Activated CD4-positive, alpha-beta T cell treated with anti-CD3 and anti-CD28 coated beads, Interleukin-2, Interleukin-4, amounts not matched to agents 100 ng/mL and 50 ng/mL, durations not matched to agents 16 hours and 8 hours (primary cell): ENCODE data around the gene HSFX2.
"Not testable (repeated sequence)": the region's sequence is repeated elsewhere in the genome, so short reads cannot be mapped to it uniquely, and the experiment has no call there.

Experiments
- DNase-seq: peaks from one replicate; pipeline ENCODE4 v3.0.0-alpha.2; 2020; ENCODE audit warnings: low spot score

Gene HSFX2

DNA sequence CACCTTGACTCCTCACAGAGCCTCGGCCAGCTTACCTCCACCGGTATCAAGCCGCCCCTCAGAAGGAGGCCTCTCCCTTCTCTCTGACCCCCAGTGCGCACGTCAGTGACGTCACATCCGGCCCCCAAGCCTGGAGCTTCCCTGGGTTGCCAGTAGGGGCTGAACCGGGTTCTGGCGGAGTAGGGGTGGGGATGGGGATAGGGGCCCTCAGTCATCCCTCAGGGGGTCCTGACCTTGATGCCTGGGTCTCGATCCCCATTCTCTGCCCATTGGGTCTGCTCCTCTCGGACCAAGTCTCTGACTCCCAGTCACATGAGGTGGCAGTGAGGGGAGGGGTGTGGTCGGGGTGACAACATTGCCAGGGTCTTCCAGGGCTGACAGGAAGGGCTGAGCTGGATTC, 7.8 kb downstream of the HSFX2 start, which contains the start of gene MAGEA9B:
Gene MAGEA9B (minus strand): TSS at position 101 of the 400 bp plus-strand sequence. CDS start 4,280 bp downstream, outside the sequence.
- not testable (repeated sequence) for DNase-seq

DNA sequence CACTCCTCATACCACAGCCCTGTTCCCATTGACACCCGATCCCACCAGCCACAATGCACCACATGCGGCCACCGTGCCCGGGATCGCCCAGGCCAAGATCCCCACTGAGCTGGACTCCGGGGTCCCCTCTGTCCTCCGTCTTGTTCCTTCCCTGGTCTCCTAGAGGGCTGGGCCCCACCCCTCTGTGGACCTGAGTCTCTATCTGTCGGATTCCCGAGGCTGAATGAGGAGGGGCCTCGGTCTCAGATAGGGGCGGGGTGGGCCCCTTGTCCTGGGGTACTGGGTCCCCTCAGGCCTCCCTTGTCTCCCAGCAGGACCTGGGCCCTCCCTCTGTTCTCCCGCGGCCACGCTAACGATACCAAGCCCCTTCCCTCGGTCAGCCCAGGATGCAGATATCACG, 9.5 kb downstream of the HSFX2 start:
- not testable (repeated sequence) for DNase-seq

DNA sequence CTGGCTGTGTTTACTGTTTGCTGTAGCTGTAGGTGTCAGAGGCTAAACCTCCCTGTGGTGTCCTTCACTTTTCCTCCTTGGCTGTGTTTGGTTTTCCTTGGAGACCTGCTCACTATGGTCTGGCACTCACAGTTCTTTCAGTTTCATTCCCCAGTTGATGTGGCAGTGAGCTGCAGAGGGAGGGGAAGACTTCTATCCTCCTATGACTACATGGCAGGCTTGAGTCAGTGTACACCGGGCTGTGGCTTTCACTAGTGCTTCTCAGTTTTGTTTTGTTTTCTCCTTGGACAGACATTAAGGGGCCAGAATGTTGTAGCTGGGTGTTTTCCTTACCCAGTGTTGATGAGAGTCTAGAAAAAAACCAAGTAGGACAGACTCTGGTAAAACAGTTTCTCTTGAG, 21.7 kb downstream of the HSFX2 start:
- not testable (repeated sequence) for DNase-seq

DNA sequence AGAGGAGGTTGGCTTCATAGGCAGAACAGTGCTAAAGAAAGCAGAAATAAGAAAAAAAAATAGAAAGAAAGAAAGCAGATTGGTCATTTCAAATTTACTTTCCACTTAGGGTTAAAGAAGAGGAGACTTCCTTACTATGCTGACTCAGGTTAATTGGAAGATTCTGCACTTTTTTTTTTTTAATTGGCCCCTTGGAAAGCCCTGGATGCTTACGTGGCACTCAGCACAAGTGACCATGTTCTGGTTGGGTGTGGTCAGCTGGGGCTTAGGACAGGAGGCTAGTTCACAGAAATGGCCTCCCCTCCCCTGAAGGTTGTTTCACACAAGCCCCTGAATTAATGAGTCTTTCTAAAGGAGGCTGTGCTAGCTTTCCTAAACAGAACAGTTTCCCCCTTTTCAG, 22.4 kb downstream of the HSFX2 start:
- no peak for DNase-seq

DNA sequence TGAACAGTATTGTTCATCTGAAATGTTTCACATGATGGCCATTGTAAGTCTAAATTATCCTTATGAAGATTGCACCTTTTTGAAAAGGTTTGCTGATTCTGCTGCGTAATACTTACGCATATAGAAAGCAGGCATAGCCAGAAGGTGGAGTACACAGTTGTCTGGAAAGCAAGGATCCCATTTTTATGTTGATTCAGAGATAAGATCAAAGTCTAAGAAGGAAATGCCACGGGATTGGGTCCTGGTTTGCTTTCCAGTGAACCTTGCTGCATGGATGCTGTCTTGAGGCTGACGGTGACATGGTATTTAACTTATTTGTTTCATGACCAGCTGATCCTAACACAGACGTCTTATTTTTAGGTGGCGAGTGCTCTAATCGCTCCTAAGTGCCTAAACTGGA, 23.3 kb downstream of the HSFX2 start:
- no peak for DNase-seq

DNA sequence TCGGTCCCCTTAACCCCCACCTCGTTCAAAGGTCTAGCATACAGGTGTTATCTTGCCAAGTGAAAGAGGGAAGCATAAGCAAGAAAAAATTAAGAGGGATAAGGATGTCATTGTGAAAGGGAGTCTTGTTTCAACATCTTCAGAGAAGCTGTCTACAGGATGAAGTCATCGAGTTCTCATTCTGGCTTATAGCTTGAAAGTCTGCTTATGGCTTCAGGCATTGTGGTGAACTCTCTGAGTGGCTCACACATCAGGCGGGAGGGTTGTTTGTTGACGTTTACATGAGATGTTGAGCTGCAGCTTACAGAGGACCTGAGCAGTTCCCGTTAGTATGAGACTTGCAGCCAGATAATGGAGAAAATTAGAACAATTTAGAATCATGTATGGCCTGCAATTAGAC, 24.4 kb downstream of the HSFX2 start:
- DNase-seq = no peak

DNA sequence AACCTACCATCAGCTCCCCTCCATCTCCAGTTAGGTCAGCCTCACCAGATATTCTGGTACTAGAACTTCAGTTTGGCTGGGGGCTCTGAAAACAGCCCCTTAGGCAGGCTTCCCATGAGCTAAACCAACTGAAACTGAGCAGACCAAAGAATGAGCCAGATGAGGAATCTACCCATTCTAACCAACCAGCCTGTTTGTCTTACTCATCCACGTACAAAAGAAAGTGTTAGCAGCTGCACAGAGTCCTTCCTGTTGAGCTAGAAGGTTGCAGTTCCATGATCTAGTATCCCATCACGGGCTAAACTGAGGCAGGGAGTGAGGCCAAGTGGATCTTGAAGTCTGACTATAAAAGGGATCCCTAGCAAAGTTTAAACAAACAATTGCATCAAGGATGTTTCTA, 25.3 kb downstream of the HSFX2 start:
- DNase-seq = peak; percentile 27

DNA sequence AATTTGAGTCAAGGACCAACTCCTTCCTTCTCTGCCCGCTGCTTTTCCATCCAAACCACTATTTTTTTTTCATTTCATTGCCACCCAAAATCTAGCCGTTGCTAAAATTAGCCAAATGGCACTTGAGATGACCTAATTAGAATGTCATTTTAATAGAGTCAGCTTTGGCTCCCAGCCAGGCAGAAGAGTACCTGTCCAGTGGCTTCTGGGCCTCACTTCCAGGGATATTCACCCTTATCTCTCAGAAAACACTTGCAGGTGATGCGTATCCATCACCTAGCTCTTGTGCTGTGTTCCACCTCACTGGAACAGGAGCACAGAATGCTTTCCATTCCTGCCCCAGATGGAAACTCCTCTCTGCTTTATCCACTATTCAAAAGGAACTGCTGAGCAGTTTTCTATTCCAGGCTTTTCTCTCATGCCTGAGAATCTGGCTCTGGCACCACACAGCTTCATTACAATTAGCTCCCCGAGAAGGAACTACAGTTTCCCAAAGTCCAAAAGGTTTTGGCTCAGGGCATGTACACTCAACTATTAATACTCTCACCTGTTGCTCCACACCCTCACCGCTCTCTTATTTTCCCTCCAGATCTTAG, 26.3 kb downstream of the HSFX2 start:
- no peak for DNase-seq

DNA sequence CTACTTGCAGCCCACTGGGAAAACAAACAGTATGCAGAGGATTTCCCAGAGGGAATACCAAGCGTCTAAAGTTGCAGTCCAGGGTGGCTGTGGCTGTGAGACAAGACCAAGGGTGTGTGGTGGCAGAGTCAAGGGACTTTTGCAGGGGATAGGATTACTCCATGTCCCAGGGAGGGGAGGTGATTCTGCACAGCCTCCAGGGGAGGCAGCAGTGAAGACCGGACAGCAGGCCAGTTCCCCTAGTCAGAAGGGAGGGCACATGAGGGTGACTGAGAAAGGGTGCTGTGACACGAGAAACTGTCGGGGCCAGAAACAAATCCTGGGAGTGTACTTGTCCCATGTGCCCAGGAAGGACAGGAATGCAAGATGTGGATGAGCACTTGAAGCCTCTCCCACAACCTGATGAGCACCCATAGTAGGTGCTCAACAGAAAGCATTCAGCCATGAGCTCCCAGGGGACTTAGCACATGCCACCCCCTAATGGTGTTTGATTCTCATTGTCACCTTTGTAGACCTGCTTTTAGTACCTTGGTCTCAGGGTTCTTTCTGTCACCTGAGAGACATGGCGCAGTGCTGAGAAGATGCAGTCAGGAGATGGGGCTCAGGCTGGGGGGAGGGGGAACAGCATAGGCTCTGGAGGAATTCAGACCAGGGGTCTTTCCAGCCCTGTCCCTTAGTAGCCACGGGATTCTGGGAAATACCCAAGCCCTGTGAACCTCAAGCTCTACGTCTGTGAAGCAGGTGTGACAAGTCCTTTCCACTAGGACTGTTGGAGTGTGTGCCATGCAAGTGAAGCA, 27.3 kb downstream of the HSFX2 start:
- DNase-seq = no peak

DNA sequence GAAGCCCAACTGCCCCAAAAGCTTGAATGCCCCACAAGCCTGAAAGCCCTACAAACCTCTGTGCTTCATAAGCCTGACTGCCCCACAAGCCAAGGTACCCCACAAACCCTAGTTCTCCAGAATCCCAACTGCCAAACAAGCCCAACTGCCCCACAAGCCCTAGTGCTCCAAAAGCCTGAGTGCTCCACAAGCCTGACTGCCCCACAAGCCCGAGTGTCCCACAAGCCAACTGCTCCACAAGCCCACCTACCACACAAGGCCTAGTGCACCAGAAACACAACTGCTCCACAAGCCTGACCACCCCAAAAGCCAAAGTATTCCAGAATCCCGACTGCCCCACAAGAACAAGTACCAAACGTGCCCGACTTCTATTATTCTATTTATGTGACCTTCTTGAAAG, 31.8 kb downstream of the HSFX2 start:
- no peak for DNase-seq

DNA sequence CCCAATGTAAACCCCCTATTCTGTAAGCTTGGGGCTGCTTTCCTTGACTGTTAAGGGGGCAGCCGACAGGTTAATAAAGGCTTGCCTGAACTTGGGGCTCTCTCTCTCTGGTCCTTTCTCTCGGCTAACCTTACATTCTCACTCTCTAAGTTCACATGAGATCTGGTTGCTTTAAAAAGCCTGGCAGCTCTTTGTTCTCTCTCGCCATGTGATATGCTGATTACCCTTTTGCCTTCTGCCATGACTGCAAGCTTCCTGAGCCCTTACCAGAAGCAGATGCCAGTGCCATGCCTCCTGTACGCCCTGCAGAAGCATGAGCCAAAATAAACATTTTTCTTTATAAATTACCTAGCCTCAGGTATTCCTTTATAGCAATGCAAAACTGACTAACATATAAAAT, 39.9 kb downstream of the HSFX2 start:
- DNase-seq = not testable (repeated sequence)

DNA sequence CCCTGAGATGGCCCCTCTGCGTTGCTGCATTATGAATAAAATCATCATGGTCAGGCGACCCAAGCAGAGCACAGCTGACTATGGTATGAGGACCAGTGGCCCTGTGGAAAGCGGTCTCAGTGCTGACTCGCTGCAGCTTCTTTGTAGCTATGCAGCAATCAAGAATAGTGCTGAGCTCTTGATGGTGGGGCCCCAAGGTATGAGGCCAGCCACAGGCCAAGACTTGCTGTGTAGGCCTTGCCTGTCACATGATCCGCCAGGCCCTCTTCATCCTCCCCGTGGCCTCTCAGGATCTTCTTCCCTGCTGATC, 43.2 kb downstream of the HSFX2 start:
- not testable (repeated sequence) for DNase-seq

DNA sequence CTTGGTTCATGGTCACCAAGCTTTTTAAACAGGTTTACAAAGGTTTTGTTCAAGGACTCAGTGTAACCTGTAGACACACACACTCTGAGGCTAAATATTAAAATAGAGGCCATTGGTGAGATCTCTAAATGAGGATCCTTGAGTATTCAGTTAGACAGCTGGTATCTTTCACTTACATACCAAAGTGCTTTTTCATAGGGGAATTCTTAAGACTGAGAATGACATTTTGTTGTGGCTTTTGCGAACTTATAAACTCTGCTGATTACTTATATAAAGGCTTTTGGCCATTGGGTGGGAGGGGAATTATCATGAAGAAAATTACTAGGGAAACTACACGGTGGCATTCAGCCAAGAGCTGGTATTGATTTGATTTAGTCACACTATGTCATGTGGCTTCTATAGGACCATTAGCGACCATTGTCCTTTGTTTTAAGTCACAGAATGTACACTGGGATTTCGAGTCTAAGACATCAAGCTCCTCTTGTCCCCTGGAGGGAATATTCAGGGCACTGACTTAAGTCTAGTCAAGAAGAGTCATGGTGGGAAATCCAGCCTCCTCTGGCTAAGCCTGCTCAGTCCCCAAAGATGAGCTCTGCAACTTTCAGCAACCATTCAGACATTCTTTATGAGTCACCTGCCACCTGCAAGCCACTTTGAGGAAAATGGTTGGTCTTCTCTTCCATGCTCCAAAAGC, 43.7 kb downstream of the HSFX2 start:
- DNase-seq = not testable (repeated sequence)

DNA sequence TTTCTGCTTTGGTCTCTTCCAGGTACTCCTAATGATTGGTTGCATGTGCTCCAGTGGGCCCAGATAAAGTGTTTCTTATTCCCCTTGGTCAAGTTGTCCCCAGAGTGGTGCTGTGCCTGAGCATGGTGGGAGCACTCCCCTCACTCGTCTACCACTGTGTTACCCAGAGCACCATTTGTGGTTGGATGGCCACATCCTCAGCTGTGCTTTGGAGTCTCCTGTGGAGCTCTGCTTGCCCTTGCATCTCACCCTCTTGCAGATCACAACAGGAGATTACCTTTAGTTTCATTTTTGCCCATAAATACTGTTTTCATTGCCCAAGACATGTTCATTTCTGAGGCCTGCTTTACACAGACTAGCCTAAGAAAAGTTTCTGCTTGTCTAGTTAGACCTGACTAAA, 44.7 kb downstream of the HSFX2 start:
- DNase-seq = not testable (repeated sequence)

DNA sequence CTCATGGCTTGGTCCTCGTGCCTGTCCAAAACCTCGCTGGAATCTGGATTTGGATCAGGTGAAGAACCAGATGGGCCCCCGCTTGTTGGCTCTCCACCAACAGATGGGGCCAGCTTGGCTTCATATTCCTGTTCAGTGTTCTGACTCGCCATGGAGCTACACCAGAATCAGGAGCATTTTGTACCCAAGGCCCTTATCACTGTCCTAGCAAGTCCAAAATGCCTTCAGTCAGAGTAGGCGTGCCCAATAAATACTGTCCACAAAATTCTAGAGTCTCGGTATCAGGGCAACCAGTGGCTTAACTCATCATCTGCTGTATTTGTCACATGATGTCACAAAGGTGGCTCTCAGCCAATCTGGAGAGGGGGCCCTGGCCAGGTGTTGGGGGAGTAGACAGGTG, 45.4 kb downstream of the HSFX2 start, which contains the start of gene HSFX3:
Gene HSFX3 (minus strand): TSS at position 224 of the 400 bp plus-strand sequence. CDS start 72 bp downstream, at position 152.
- not testable (repeated sequence) for DNase-seq

DNA sequence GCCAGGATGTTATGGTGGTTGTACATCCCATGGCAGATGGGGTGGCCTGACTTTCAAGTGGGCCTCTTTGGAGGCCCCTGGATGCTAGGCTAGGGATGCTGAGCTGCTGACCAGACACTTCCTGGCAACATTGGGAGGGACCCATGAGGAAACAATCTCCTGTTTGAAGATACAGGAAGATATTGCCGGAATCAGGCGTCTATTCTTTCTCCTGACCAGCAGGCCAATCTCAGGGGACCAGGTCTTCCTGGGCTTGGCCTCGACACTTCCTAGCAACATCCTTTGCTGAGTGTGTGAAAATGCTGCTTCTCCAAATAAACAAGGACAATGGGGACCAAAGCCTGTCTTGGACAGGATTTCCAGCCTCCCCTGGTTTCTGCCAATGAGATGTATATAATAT, 47.3 kb downstream of the HSFX2 start:
- DNase-seq = not testable (repeated sequence)

DNA sequence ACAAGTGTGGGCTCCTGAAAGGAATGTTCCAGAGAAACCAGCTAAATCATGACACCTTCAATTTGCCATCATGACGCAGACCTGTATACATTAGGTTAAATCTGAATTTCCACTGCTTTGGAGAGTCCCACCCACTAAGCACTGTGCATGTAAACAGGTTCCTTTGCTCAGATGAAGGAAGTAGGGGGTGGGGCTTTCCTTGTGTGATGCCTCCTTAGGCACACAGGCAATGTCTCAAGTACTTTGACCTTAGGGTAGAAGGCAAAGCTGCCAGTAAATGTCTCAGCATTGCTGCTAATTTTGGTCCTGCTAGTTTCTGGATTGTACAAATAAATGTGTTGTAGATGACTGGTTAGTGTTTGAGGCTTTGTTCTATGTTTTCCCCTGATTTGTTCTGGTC, 48.2 kb downstream of the HSFX2 start:
- DNase-seq = not testable (repeated sequence)

DNA sequence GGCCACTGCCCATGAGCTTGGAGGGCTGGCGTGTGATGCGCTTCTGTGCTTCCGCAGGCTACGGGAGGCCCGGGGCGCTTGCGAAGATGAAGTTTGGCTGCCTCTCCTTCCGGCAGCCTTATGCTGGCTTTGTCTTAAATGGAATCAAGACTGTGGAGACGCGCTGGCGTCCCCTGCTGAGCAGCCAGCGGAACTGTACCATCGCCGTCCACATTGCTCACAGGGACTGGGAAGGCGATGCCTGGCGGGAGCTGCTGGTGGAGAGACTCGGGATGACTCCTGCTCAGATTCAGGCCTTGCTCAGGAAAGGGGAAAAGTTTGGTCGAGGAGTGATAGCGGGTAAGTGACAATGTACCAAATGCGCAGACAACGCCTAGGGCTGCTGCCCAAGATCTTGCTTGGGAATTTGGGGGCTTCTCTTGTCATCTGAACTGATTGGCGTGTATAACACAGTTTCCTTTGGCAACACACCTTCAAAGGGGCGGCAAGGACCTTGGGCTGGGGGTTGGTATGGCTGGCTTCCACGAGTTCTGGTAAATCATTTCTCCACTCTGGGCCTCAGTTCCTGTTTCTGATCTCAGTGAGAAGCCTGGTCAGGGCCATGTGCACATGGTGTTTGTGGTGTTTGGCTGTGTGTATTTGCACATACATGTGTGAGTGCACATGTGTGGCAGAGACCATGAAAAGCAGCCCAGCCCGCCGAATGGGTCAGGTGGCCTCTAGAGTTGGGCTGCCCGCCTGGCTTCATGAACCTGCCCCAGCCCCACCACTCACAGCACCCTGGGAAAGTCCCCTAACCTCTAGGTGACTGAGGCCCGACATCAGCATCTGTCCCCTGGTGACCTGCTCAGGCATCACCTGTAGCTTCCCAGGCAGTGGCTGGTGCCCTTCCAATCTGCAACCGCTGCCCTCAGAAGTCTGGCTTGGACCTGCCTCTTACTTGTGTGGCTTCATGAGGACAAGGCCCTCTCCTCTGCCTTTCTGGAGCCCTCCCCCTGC, 49.3 kb downstream of the HSFX2 start:
- DNase-seq = not testable (repeated sequence)
